ENCODE measurements around the gene PPAN. TPM values are rescaled to one million over a fixed set of nuclear protein-coding genes. Genes with fewer than 3 reads are reported as not detected.

PPAN gene
- total RNA-seq, 1 donor from 2014 or later = 27.0 TPM

DNA sequence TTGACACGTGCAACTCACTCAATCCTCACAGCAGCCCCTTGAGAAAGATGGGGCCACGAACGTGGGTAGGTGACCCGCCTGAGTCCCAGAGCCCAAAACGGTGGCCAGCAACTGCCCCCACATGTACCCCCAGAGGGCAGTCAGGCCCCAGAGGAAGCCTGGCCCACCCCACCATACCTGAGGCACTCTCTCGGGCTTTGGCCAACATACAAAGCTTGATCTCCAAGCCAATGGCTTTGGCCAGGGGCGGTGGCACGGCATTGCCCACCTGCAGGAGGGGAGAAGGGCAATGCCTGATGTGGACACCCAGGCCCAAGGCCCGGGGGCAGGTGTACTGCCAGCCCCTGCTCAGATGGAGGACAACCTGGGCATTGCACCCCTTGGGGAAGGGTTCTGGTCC, 27.9 kb downstream of the PPAN start:
- peak; percentile 30 for DNase-seq (ENCODE audit: missing footprints)
- intact Hi-C loops (cut with DNase I) = no loop called here
- ATAC-seq = no peak

DNA sequence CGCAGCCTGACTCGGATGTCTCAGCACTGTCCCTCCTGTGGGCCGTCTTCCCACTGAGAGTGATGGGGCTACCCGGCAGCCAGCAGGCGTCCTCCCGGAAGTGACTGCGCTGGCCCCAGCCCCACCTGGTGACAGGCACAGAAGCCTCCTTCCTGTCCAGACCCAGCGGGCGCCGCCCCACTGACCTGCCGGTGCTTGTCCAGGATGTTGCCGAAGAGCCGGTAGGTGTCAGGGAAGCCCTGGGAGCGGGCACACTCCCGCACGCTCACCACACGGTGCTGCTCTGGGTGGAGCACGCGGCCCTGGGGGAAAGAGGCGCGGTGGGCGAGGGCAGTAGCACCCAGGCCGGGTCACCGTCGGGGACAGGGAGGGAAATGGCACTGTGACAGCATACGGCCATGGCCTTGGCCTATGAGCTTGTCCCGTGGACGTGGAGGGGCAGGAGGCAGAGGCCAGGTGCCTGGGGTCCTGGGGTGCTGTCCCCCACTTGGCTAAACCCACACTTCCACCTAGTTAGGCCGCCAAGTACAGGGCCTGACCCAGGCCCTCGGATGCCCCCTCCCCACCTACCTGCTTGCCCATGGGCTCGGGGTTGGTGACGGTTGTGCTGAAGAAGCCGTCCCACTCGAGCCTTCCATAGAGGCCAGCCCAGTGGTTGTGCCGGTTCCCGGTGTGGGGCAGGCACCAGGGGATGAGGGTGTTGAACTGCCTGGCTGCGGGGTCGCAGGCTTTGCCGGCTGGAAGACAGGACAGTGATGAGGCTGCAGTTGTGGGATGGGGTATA, 29.6 kb downstream of the PPAN start:
- peak; percentile 8 for ATAC-seq
- DNase-seq (ENCODE audit: missing footprints) = peak; percentile 46
- intact Hi-C loops (cut with DNase I) = no loop called here

DNA sequence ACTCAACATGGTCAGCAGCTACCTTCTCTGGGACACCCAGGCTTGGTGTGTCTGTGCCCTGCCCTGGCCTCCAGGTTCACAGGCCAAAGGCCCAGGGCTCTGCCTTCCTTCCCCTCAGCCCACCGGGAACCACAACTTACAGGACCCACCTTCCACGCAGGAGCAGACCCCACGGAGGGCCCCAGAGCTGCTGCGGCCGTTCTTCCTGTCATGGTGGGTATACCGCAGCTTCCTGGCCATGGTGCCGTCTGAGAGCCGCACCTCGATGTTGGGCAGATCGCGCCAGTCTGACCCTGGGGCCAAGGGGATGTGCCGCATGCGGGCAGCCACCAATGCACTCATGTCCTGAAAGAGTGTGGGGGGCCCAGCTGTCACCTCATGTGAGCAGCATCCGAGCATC, 30.8 kb downstream of the PPAN start:
- DNase-seq (ENCODE audit: missing footprints) (no peak), ATAC-seq (no peak)
- intact Hi-C loops (cut with DNase I) = no loop called here

DNA sequence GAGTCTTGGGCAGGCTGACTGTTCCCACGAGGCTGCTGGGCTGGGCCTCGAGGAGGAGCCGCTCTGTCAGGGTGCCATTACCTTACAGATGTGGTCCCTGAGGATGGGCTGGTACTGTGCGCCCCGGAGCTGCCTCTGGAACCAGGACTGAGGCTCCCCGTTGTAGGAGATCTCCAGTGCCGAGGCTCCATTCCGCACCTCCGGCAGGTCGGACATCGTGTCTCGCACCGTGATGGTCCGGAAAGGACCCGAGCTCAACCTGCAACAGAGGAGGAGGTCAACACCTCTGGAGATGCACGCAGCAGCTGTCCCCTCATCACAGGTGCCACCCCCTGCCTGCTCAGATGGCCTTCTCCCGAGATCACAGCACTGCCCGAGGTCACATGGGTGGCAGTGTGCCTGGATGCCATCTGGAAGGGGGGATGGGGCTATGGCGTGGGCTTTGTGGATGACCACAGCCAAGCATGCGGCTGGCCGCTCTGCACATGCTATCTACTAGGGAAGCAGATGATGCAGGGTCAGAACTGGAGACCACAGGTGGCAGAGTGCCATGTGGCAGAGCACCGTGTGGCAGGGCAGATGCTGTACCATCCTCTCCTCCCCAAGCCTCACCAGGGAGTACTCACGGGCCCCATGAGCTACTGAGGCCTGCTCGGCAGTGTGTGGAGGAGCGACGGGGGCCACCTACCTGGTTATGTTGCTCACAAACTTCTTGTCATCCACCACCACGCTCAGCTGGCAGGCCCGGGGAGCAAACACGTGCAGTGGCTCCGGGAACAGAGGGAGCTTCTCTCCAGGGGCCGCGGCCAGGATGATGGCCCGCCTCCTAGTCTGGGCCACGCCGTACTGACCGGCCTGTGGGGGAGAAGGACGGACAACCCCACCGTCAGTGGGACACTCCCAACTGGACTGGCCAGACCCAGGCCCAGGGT, 31.9 kb downstream of the PPAN start:
- DNase-seq (ENCODE audit: missing footprints) (peak; percentile 70), ATAC-seq (no peak)
- intact Hi-C loops (cut with DNase I) = no loop called here

DNA sequence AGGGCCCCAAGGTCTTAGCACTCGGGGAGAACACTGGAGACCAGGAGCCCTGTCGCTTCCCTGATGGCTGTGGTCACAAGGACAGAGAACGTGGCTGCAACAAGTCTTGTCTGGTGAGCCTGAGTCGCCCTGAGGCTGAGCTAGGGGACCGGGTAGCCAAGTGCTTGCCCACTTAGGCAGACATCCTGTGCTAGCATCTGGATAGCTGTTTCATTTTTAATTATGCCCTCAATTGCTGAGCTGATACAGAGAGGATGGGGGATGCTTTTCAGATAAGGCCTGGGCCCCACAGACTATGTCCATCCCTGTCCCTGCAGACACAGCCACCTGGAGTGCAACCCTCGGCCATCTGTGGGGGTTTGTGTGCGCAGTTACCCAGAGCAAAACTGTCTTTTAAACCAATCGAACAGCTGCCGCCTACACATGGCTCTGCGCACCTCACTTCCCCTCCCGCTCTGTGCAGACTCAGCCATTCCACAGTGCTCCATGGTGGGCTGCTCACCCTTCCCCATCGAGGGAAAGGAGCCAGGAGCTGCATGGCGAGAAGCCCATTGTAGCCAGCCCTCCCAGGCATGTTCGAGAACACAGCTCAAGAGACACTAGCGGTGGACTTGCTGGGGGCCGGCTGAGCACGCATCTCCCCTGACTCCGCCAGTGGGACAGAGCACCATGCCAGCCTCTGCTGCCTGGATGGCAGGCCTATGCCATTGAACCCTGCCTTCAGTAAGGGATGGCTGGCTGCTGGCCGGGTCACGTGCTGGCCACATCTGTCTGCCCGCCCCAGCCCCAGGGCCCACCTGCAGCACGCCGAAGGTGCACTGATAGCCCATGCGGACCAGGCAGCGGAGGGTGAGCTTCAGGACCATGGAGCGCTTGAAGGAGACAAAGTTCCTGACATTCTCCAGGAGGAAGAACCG, 33.0 kb downstream of the PPAN start:
- DNase-seq (ENCODE audit: missing footprints) = peak; percentile 54
- intact Hi-C loops (cut with DNase I) = no loop called here

DNA sequence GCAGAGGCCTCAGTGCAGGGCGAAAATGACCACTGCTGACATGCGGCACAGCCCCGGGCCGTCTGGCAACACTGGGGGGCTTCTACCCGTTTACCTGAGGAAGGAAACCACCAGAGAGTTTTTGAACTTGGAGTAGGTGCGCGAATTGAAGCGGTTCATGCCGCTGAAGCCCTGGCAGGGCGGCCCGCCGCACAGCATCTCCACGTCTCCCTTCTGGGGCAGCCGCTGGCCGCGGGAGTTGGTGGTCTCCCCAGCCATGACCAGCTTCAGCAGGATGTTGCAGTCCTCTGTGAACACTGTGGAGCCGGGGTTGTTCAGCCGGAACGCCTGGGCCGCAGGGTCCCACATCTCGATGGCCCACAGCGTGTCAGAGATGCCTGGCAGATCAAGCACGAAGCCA, 33.8 kb downstream of the PPAN start:
- DNase-seq (ENCODE audit: missing footprints) = no peak
- ATAC-seq = no peak
- intact Hi-C loops (cut with DNase I) = no loop called here

More for the DNA sequence above, 33.0 kb downstream of the PPAN start:
- no peak for ATAC-seq

DNA sequence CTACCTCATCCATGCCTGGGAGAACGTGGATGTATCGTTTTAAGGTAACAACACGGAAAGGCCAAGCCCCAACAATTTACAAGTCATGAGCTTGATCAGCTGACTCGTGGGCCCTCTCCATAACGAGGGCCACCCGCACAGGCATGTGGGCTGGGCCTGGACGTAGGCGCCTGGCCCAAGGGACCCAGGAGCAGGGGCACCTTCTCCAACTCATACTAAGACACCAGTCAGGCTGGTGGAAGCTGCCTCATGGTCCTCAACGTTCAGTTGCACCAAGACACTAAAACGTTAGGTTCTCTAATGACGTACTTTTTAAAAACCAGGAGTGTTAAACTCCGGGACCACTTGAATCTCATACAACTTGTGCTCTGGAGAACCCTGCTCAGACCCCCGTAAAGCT, 35.3 kb downstream of the PPAN start:
- no peak for DNase-seq (ENCODE audit: missing footprints)
- ATAC-seq = no peak
- intact Hi-C loops (cut with DNase I) = no loop called here

DNA sequence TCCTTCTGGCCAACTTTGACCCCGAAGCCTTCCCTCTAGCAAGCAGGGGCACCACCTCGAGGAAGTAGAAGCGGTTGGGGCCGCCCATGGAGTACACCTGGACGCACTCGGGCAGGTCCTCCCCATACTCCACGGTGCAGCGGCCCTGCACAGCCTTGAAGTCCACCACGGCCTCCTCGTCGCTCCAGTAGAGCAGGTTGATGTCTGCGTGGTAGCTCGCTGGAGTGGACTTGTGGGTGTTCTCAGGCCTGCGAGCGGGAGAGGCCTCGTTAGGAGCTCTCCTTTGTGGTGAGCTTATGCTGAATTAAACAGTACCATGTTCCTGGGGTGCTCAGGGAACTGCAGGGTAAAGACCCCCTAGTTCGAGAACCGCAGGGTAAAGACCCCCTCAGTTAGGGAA, 35.8 kb downstream of the PPAN start:
- intact Hi-C loops (cut with DNase I) = no loop called here
- ATAC-seq (no peak), DNase-seq (ENCODE audit: missing footprints) (no peak)

DNA sequence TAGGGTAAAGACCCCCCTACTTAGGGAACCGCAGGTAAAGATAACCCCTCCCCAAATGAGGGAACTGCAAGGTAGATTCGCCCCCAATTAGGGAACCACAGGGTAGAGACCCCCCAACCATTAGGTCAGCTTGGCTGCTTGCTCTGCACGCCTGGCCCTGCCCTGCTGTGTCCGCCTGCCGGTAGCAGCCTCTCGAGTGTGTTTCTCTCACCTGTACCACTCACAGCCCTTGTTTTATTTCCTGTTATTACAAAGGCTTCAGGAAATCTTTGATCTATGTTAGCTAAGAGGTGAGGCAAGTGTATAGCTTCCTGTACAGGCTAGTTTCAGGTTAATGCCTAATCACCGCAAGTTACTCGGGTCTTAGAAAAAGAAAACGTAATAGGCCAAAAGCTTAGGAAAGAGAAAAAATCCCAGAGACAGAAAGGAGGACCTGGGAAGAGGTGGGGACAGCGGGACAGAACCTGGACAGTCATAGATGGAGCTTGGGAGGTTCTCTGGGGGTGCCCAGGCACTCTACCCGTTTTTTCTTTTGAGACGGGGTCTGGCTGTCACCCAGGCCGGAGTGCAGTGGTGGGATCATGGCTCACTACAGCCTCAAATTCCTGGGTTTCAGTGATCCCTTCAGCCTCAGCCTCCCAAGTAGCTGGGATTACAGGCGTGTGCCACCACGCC, 36.7 kb downstream of the PPAN start:
- intact Hi-C loops (cut with DNase I) = no loop called here
- ATAC-seq (no peak), DNase-seq (ENCODE audit: missing footprints) (no peak)

DNA sequence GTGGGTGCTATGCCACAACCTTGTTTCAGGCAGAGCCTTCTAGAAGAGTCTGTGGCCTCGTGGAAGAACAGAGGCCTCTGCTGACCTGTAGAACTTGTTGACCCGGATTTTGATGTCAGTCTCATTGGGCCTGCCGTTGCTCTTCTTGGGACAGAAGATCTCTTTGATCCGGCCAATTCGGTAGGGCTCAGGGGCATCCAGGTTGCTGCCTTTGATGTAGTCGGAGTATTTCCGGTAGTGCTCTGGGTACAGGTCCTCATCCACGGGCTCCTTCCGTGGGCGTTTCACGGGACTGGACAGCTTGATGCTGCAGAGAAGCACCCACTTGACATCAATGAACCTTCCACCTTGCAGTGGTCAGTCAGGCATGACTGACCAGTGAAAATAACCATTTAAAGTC, 37.5 kb downstream of the PPAN start:
- ATAC-seq = no peak
- intact Hi-C loops (cut with DNase I) = no loop called here
- DNase-seq (ENCODE audit: missing footprints) = no peak

DNA sequence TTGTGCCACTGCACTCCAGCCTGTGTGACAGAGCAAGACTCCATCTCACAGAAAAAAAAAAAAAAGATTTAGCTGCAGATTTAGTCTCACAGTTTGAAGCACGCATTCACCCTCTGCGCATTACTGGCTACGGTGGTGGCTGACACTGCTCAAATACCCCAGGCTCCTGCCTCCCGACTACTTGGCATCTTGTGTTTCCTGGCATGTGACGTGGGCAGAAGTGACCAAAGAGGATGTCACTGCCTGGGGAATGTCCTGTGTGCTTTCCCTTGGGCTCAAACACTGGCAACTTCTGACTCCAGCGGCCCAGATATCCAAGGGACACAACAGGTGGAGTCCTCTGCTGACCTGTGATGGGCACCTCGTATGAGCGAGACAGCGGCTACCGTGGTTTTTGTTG, 38.2 kb downstream of the PPAN start:
- intact Hi-C loops (cut with DNase I) = no loop called here
- no peak for ATAC-seq
- DNase-seq (ENCODE audit: missing footprints) = no peak

DNA sequence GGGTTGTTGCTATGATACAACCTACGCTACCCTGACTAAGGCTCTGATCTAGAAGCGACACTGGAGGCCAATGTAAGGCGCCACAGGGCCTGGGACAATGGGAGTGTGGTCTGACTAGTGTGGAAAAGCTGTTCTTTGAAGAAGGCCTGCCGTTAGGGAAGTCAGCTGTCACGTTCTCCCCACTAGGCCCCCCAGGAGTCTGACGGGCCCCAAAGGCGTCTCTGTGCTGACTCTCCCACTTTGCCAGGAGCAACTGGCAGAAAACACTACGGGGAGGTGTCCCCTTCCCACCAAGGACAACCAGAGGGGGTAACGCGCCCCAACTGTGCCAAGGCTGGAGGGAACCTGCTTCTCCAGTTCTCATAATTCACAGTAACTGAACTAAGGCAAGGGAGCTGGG, 38.9 kb downstream of the PPAN start:
- intact Hi-C loops (cut with DNase I) = no loop called here
- DNase-seq (ENCODE audit: missing footprints) = no peak
- ATAC-seq = no peak

DNA sequence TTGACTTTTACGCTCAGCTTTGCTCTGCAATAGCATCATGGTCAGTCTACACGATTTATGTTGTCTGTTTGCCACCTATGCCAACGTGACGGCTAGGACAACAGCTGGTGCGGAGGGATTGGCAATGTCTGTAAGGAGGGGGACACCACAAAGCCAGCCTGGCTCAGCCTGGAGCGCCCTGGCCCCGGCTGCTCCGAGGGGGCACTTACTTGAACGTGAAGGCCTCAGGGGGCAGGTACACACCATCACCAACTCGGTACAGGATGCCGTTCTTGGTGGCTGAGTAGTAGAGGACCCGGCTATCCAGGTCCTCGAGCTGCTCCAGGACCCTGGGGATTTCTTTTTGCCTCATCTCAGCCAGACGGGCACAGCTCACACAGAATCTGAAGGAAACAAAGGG, 40.0 kb downstream of the PPAN start:
- intact Hi-C loops (cut with DNase I) = no loop called here
- no peak for ATAC-seq
- no peak for DNase-seq (ENCODE audit: missing footprints)

DNA sequence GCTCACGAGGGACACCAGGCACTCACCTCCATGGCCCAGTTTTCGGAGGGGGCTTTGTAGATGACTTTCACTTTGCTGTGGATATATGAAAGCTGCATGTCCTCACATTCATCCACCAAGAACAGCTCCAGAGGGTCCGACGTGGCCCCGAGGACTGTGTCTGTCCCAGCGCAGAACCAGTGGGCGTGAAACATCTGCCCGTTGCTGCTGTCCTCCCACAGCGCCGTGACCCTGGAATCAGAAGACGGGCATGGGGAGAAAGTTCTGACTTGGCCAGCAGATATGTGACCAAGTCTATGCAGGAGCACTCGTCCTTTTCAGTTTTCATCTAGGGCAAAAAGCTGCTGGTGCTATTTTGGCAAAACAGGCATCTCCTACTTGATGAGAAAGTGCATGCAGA, 43.3 kb downstream of the PPAN start:
- DNase-seq (ENCODE audit: missing footprints) (no peak), ATAC-seq (no peak)
- intact Hi-C loops (cut with DNase I) = no loop called here

DNA sequence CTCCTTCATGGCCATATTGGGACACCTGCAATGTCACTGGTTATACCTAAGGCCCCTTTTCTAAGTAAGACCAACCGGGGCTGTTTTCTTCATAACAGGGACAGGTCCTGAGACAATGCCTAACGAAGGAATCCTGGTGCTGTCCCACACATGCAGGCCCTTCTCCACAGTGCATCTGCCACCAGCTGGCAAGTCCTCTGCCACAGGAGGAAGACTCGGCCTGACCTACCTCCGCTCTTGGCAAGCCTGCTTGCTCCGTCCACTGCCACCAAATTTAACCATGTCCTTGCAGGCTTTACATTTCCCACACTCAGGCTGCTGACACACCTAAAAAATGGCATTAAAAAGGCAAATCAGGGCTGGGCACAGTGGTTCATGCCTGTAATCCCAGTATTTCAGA, 45.4 kb downstream of the PPAN start:
- no peak for DNase-seq (ENCODE audit: missing footprints)
- intact Hi-C loops (cut with DNase I) = no loop called here
- no peak for ATAC-seq

DNA sequence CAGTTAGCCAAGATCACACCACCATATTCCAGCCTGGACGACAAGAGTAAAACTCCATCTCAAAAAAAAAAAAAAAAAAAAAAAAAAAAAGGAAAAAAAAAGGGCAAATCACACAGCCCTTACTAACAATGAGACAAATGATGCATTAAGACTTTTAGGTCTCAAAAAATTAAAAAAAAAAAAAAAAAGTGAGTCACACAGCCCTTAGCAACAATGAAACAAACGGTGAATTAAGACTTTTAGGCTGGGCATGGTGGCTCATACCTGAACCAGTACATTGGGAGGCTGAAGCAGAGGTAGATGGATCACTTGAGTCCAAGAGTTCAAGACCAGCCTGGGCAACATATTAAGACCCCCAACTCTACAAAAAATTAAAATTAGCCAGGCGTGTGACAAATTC, 45.9 kb downstream of the PPAN start:
- intact Hi-C loops (cut with DNase I) = no loop called here
- DNase-seq (ENCODE audit: missing footprints) = no peak
- no peak for ATAC-seq

DNA sequence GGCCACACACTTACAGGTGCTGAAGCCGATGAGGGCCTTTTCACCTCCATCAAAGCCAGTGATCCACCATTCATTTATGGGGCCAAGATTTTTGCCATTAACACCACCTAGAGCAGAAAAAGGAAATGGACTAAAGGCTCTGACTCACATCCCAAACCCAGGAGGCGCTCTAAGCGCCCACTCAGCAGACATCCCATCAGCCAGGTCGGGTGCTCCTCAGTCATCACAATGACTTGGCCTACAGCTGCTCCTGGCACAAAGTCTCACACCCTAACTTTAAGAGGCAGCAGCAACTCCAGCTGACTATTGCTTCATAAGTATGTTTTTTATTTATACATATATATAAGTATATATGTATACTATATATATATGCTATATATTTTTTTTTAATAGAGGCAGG, 49.7 kb downstream of the PPAN start:
- intact Hi-C loops (cut with DNase I) = no loop called here
- DNase-seq (ENCODE audit: missing footprints) = no peak
- ATAC-seq = no peak

DNA sequence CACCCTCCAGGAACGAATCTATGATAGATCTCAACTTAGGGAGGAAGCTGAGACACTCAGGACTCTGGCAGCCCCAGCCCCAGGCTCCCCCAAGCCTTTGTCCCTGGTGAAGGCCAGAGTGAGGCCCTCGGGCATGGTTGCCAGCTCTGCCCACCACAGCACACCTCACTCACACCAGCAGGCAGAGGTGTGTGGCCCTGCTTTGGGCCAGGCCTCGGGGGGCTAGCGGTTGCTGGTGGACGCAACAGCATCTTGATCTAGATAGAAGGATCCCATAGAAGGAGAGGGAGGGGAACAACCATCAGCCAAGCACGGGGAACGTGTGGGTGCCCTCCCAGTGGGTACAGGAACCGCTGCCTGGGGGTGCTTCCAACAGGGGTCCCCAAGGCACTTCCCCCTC, 51.9 kb downstream of the PPAN start:
- intact Hi-C loops (cut with DNase I) = no loop called here
- DNase-seq (ENCODE audit: missing footprints) (no peak), ATAC-seq (no peak)

DNA sequence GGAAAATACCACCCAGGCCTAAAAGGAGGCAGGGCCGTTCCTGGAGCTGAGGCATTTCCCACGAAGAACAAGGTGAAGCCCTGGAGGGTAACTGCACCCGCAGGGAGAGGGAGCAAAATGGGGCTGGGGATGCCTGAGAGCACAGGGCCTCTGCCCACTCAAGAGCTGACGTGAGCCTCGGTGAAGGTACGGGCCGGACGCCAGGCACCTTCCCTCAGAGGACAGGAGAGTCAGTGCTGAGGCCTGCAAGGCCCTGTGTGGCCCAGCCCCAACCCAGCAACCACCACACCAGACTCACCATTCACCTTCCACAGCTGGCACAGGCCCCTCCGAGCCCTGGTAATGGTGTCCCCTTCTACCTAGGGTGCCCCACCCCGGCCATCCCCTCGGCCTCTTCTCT, 52.3 kb downstream of the PPAN start:
- intact Hi-C loops (cut with DNase I) = no loop called here

More for the DNA sequence above, 52.3 kb downstream of the PPAN start:
- no peak for DNase-seq (ENCODE audit: missing footprints)
- ATAC-seq = no peak

Measured in Right ventricle myocardium inferior (tissue), 1 donor.